ENCODE measurements around the gene SCAI.
"Not testable (repeated sequence)": the region's sequence is repeated elsewhere in the genome, so short reads cannot be mapped to it uniquely, and the experiment has no call there.

GRCh38 chr9:125114503-125114902 lies 28.8 kb downstream of the SCAI start:
- TF ChIP-seq, protein P1, sequence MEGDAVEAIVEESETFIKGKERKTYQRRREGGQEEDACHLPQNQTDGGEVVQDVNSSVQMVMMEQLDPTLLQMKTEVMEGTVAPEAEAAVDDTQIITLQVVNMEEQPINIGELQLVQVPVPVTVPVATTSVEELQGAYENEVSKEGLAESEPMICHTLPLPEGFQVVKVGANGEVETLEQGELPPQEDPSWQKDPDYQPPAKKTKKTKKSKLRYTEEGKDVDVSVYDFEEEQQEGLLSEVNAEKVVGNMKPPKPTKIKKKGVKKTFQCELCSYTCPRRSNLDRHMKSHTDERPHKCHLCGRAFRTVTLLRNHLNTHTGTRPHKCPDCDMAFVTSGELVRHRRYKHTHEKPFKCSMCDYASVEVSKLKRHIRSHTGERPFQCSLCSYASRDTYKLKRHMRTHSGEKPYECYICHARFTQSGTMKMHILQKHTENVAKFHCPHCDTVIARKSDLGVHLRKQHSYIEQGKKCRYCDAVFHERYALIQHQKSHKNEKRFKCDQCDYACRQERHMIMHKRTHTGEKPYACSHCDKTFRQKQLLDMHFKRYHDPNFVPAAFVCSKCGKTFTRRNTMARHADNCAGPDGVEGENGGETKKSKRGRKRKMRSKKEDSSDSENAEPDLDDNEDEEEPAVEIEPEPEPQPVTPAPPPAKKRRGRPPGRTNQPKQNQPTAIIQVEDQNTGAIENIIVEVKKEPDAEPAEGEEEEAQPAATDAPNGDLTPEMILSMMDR (IDR thresholded peaks at IDR 0.05): not testable (repeated sequence)
- not testable (repeated sequence) for TF ChIP-seq POLR2A (IDR thresholded peaks at IDR 0.05)

Measured in right lobe of liver (tissue), 4 donors.